ENCODE measurements around the gene USP43. TPM values are rescaled to one million over a fixed set of nuclear protein-coding genes. Genes with fewer than 3 reads are reported as not detected.

Gene USP43
- total and polyA plus RNA-seq, 2 donors (not counting 1 experiment from before 2014, with no cell fraction given): under 0.01 to 0.08 TPM

DNA sequence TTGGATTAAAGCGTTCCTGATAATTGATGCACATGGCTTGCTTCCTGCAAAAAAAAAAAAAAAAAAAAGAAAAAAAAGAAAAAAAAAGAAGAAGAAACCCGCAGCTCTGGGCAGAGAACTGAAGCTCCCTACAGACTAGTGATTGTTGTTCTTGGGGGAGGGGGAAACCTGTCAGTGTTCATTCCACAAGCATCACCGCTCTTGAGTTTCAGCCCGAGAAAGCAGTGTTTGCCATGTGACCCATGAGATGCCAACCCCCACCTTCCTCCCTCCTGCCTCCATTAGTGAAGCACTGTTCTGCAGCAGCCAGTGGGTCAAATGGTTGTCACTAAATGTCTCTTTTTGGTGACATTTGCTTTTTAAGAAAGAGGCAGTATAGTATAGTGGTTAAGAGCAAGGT lies 1.7 kb downstream of the USP43 start:
- Histone ChIP-seq H3K4me3 (replicated peaks in 1 of 4; ENCODE audit: control extremely low read depth in 1 of 4, insufficient read depth in 1 of 4, low read depth in 3 of 4, low read length in 4 of 4) (no peak overlapping the region), H3K79me2 (ENCODE audit: control insufficient read depth, insufficient read depth, low read length) (no peaks in the 10 kb centered on the region), H3K27me3 (ENCODE audit: control insufficient read depth, insufficient read depth, low read length) (peaks cover 19% of the 10 kb centered on the region), H3K9ac (ENCODE audit: insufficient read depth, low read length) (no peak overlapping the region), H3K36me3 (ENCODE audit: control insufficient read depth, insufficient read depth, low read length) (no peaks in the 10 kb centered on the region), H3K9me3 (ENCODE audit: control insufficient read depth, insufficient read depth, low read depth, low read length) (no peaks in the 10 kb centered on the region), H4K20me1 (ENCODE audit: control insufficient read depth, extremely low read depth, insufficient read depth, low read length) (no peaks in the 10 kb centered on the region), H3K4me2 (ENCODE audit: extremely low read depth, insufficient read depth, low read length) (no peak overlapping the region), H3K4me1 (ENCODE audit: control insufficient read depth, extremely low read depth, insufficient read depth, low read length) (no peaks in the 10 kb centered on the region), H2AFZ (ENCODE audit: low read length) (no peak overlapping the region), H3K27ac (ENCODE audit: insufficient read depth, low read length) (no peak overlapping the region)
- peak in 1 of 2 donors; percentile 24 for DNase-seq (ENCODE audit: low read depth in 2 of 2)
- no peak for TF ChIP-seq EZH2 (IDR thresholded peaks at IDR 0.05; ENCODE audit: low read length, missing control alignments)
- TF ChIP-seq, protein P1, sequence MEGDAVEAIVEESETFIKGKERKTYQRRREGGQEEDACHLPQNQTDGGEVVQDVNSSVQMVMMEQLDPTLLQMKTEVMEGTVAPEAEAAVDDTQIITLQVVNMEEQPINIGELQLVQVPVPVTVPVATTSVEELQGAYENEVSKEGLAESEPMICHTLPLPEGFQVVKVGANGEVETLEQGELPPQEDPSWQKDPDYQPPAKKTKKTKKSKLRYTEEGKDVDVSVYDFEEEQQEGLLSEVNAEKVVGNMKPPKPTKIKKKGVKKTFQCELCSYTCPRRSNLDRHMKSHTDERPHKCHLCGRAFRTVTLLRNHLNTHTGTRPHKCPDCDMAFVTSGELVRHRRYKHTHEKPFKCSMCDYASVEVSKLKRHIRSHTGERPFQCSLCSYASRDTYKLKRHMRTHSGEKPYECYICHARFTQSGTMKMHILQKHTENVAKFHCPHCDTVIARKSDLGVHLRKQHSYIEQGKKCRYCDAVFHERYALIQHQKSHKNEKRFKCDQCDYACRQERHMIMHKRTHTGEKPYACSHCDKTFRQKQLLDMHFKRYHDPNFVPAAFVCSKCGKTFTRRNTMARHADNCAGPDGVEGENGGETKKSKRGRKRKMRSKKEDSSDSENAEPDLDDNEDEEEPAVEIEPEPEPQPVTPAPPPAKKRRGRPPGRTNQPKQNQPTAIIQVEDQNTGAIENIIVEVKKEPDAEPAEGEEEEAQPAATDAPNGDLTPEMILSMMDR (conservative IDR thresholded peaks at IDR 0.05 in 1 of 2, IDR thresholded peaks at IDR 0.05 in 1 of 2; ENCODE audit: low read depth in 1 of 2, low read length in 2 of 2): no peak

DNA sequence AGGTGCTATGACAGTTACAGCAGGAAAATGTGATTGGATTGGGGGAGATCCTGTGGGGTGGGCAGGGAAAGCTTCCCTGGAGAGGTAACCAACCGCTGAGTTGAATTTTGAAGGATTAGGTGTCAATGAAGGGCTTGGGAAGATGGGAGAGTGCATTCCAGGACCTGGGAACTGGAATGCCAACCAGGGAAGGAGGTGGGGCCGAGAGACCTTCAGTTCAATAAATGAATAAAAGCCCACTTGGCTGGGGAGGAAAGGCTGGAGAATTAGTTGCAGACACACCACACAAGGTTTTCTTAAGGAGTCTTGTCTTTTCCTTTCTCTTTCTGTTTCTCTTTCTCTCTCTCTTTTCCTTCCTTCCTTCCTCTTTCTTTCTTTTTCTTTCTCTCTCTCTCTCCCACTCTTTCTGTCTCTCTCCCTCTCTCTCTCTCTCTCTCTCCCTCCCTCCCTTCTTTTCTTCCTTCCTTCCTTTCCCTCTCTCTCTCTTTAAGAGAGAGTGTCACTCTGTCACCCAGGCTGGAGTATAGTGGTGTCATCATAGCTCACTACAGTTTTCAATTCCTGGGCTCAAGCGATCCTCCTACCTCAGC lies 3.3 kb downstream of the USP43 start:
- Histone ChIP-seq H3K27ac (ENCODE audit: insufficient read depth, low read length) (no peak overlapping the region), H3K9me3 (ENCODE audit: control insufficient read depth, insufficient read depth, low read depth, low read length) (no peaks in the 10 kb centered on the region), H3K79me2 (ENCODE audit: control insufficient read depth, insufficient read depth, low read length) (no peaks in the 10 kb centered on the region), H3K27me3 (ENCODE audit: control insufficient read depth, insufficient read depth, low read length) (peaks cover 19% of the 10 kb centered on the region), H3K4me1 (ENCODE audit: control insufficient read depth, extremely low read depth, insufficient read depth, low read length) (no peaks in the 10 kb centered on the region), H2AFZ (ENCODE audit: low read length) (no peak overlapping the region), H3K4me3 (replicated peaks in 1 of 4; ENCODE audit: control extremely low read depth in 1 of 4, insufficient read depth in 1 of 4, low read depth in 3 of 4, low read length in 4 of 4) (no peak overlapping the region), H3K9ac (ENCODE audit: insufficient read depth, low read length) (no peak overlapping the region), H4K20me1 (ENCODE audit: control insufficient read depth, extremely low read depth, insufficient read depth, low read length) (no peaks in the 10 kb centered on the region), H3K4me2 (ENCODE audit: extremely low read depth, insufficient read depth, low read length) (no peak overlapping the region), H3K36me3 (ENCODE audit: control insufficient read depth, insufficient read depth, low read length) (no peaks in the 10 kb centered on the region)
- DNase-seq (ENCODE audit: low read depth in 2 of 2): no peak
- TF ChIP-seq, protein P1 (conservative IDR thresholded peaks at IDR 0.05 in 1 of 2, IDR thresholded peaks at IDR 0.05 in 1 of 2; ENCODE audit: low read depth in 1 of 2, low read length in 2 of 2): no peak
- TF ChIP-seq EZH2 (IDR thresholded peaks at IDR 0.05; ENCODE audit: low read length, missing control alignments): no peak

DNA sequence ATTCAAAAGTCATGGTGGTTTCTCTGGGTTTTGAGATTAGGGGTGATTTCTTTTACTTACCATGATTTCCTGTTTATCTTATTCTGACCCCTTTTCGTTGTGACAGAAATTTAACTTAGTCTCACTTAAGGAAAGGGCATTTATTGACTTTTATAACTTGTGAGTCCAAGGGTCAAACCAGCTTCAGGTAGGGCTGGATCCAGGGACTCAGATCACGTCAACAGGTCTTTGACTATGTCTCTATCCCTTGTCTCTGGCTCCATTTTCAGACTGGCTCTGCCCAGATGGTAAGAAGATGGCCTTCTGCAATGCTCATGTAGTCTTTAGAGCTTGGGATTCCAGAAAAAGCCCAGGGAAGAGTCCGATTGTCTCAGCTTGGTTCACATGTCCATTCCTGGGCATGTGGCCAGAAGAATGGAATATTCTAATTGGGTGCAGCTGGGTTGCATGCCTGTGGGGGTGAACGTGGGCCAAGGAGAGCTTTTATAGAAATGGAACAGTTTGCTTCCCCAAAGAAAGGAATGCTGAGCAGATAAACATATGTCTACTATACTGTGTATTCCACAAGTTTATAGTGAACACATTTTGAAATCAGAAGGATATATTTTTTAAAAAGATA lies 13.4 kb downstream of the USP43 start:
- Histone ChIP-seq H4K20me1 (ENCODE audit: control insufficient read depth, extremely low read depth, insufficient read depth, low read length) (no peaks in the 10 kb centered on the region), H3K9me3 (ENCODE audit: control insufficient read depth, insufficient read depth, low read depth, low read length) (no peaks in the 10 kb centered on the region), H3K4me2 (ENCODE audit: extremely low read depth, insufficient read depth, low read length) (no peak overlapping the region), H3K9ac (ENCODE audit: insufficient read depth, low read length) (no peak overlapping the region), H3K4me1 (ENCODE audit: control insufficient read depth, extremely low read depth, insufficient read depth, low read length) (no peaks in the 10 kb centered on the region), H3K79me2 (ENCODE audit: control insufficient read depth, insufficient read depth, low read length) (no peaks in the 10 kb centered on the region), H3K27ac (ENCODE audit: insufficient read depth, low read length) (no peak overlapping the region), H3K36me3 (ENCODE audit: control insufficient read depth, insufficient read depth, low read length) (no peaks in the 10 kb centered on the region), H3K4me3 (replicated peaks in 1 of 4; ENCODE audit: control extremely low read depth in 1 of 4, insufficient read depth in 1 of 4, low read depth in 3 of 4, low read length in 4 of 4) (no peak overlapping the region), H2AFZ (ENCODE audit: low read length) (no peak overlapping the region), H3K27me3 (ENCODE audit: control insufficient read depth, insufficient read depth, low read length) (no peaks in the 10 kb centered on the region)
- DNase-seq (ENCODE audit: low read depth in 2 of 2): peak in 1 of 2 donors; percentile 64
- TF ChIP-seq EZH2 (IDR thresholded peaks at IDR 0.05; ENCODE audit: low read length, missing control alignments): no peak
- TF ChIP-seq, protein P1 (conservative IDR thresholded peaks at IDR 0.05 in 1 of 2, IDR thresholded peaks at IDR 0.05 in 1 of 2; ENCODE audit: low read depth in 1 of 2, low read length in 2 of 2): no peak

All from fibroblast of lung (primary cell).